Measurements from ENCODE around the gene SPATC1L. TPM values are rescaled to one million over a fixed set of nuclear protein-coding genes. Genes with fewer than 3 reads are reported as not detected.

Gene SPATC1L
- total RNA-seq, 1 donor from 2014 or later: 2.1 TPM

DNA sequence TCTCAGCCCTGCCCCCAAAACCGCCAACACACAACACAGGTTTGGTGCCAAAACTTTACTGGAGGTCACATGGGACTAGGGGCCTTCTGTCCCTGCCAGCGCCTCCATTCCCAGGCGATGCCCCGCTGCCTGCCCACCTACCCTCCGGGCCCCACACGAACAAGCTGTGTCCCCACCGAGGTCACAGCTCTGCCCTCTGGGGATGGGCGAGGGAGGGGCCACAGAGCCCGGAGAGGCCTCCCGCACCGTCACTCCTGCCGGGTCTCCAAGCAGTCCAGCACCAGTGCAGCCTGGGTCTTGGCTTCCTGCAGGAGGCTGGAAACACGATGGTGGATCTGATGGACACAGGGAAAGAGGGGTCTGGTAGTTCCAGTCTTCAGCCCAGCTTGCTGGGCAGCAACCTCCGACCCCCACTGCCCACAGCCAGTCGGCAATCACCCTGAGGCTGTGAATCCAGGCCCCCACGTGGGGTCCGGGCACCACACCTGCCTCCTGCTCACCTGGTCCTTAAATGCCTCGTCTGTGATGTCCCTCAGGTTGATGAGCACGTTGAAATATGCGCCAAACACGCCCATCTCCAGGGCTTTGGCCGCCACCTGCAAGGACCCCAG, 47.4 kb downstream of the SPATC1L start:
- DNase-seq (ENCODE audit: low read depth in 2 of 2): no peak

DNA sequence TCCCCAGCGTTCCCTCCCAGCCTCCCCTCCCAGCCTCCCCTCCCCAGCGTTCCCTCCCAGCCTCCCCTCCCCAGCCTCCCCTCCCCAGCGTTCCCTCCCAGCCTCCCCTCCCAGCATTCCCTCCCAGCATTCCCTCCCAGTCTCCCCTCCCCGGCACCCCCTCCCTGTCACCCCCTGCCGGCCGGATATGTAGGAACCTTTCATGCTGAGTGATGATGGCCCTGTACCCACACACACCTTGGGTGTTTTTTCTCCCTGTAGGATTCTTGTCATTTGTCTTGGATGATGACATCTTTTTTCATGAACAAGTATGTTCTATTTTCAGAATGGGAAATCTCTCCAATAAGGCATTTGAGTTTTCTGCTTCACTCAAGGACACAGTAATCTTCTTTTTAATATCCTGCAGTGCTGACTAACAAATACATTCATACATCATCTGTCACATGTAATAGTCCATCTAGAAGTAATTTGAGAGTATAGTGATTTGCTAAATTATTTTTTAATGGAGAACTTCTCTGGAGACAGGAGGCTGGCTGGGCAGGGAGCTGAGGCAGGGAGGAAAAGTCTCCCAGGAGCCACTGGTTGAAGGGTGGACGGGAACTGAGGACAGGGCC, 48.4 kb downstream of the SPATC1L start:
- no peak for DNase-seq (ENCODE audit: low read depth in 2 of 2)

DNA sequence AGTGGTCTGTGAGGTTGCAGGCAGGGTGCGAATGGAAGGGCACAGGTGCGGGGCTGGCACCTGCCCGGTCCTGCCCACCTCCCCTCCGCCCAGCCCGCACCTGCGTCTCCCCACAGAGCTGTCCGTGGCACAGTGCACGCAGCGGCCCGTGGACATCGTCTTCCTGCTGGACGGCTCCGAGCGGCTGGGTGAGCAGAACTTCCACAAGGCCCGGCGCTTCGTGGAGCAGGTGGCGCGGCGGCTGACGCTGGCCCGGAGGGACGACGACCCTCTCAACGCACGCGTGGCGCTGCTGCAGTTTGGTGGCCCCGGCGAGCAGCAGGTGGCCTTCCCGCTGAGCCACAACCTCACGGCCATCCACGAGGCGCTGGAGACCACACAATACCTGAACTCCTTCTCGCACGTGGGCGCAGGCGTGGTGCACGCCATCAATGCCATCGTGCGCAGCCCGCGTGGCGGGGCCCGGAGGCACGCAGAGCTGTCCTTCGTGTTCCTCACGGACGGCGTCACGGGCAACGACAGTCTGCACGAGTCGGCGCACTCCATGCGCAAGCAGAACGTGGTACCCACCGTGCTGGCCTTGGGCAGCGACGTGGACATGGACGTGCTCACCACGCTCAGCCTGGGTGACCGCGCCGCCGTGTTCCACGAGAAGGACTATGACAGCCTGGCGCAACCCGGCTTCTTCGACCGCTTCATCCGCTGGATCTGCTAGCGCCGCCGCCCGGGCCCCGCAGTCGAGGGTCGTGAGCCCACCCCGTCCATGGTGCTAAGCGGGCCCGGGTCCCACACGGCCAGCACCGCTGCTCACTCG, 52.2 kb downstream of the SPATC1L start:
- DNase-seq (ENCODE audit: low read depth in 2 of 2): no peak

GRCh38 chr21:46131588-46131837, 52.7 kb downstream of the SPATC1L start:
- no peak for DNase-seq (ENCODE audit: low read depth in 2 of 2)

- no peak for DNase-seq (ENCODE audit: low read depth in 2 of 2)
Measured at GRCh38 chr21:46130831-46131587, 53.2 kb downstream of the SPATC1L start.

GRCh38 chr21:46129846-46130651, 54.2 kb downstream of the SPATC1L start:
- DNase-seq (ENCODE audit: low read depth in 2 of 2): no peak

DNA sequence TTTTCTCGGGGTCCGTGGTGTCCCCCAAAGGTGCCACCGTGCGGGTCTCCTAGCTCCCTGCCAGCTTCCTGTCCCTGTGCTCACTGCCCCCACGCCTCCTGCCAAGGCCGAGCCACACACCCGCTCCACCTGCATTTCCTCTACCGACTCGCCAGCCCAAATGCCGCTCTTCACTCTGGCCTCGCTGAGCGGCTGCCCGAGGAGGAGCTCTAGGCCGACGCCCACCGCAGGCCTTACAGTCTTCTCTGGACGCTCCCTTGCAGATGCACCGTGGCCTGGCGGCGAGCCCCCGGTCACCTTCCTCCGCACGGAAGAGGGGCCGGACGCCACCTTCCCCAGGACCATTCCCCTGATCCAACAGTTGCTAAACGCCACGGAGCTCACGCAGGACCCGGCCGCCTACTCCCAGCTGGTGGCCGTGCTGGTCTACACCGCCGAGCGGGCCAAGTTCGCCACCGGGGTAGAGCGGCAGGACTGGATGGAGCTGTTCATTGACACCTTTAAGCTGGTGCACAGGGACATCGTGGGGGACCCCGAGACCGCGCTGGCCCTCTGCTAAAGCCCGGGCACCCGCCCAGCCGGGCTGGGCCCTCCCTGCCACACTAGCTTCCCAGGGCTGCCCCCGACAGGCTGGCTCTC, 55.2 kb downstream of the SPATC1L start:
- DNase-seq (ENCODE audit: low read depth in 2 of 2): no peak

- DNase-seq (ENCODE audit: low read depth in 2 of 2): no peak
Measured at GRCh38 chr21:46128106-46128932, 55.9 kb downstream of the SPATC1L start.

DNA sequence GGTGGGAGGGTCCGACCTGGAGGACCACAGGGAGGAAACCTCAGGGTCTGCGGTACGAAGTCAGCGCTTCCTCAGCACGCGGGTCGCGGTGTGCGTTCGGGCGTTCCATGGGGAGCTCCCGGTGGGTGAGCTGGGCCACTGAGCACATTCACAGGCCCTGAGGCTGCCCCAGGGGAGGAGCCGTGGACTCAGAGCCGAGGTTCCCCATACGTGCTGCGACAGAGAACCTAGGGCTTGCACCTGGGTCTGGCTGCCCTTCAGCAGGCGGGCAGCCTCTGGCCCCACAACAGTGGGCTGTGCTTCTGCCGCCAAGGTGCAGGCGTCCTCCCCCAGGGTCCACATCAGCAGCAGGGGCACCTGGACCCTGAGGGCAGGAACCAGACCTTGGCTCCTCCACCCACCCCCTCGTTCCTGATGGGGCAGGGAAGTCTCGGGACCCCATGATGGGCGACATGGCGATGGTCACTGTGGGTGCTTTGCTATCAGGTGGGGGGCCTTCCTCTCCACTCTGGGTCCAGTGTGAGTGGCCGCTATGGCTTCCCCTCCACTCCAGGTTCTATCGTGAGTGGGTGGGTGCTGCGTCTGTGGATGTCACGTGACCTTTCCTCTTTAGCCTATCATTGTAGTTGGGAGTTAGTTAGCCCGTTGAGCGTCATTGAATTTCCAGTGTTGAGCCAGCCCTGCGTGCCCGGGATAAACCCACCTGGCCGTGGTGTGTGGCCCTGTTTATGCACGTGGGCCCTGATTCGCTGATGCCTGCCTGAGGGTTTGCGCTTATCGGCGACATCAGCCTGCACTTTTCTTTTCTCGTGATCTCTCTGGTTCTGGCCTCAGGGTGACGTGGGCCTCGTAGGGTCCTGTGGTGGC, 56.8 kb downstream of the SPATC1L start:
- DNase-seq (ENCODE audit: low read depth in 2 of 2): no peak

DNA sequence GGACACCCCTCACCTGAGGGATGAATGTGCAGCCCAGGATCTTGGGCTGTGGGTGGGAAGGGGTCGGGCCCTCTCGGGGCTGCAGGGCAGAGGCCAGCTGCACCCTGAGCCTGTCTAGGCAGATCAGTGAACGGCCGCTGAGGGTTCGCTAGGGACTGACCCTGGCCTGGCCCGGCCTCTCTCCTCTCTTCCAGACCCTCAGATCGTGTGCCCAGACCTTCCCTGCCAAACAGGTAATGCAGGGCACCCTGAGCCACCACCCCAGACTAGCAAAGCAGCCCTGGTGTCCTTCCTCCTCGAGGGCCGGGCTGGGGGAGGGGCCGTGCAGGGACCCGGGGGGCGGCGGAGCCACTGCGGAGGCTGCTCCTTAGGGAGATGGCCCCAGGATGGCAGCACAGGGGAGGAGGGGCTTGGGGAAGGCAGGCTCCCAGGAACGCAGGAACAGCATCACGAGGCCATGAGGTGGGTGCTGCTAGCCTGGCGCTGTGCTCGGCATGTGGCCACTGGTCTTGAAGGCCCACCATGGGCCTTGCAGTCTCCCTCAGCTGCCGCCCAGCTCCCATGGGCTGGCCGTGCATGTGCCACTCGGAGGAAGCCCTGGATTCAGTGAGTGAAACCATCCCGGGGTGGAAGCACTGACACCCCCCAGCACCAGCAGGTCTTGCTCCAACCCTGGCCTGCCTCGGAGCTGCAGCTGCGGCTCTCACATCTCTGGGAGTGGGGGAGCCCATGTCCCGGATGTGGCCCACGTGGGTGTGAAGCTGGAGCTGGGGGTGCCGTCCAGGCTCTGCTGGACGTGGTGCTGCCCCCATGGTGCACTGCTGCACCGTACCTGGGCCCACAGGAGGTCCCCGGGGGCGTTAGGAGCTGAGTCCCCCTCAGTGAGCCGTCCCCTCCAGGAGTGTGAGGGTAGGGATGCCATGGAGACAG, 57.7 kb downstream of the SPATC1L start:
- no peak for DNase-seq (ENCODE audit: low read depth in 2 of 2)

DNA sequence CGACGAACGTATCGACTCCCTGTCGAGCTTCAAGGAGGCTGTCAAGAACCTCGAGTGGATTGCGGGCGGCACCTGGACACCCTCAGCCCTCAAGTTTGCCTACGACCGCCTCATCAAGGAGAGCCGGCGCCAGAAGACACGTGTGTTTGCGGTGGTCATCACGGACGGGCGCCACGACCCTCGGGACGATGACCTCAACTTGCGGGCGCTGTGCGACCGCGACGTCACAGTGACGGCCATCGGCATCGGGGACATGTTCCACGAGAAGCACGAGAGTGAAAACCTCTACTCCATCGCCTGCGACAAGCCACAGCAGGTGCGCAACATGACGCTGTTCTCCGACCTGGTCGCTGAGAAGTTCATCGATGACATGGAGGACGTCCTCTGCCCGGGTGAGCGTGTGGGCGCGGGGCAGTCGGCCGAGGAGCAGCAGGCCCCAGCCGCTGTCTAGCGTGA, 58.4 kb downstream of the SPATC1L start:
- DNase-seq (ENCODE audit: low read depth in 2 of 2): no peak

DNA sequence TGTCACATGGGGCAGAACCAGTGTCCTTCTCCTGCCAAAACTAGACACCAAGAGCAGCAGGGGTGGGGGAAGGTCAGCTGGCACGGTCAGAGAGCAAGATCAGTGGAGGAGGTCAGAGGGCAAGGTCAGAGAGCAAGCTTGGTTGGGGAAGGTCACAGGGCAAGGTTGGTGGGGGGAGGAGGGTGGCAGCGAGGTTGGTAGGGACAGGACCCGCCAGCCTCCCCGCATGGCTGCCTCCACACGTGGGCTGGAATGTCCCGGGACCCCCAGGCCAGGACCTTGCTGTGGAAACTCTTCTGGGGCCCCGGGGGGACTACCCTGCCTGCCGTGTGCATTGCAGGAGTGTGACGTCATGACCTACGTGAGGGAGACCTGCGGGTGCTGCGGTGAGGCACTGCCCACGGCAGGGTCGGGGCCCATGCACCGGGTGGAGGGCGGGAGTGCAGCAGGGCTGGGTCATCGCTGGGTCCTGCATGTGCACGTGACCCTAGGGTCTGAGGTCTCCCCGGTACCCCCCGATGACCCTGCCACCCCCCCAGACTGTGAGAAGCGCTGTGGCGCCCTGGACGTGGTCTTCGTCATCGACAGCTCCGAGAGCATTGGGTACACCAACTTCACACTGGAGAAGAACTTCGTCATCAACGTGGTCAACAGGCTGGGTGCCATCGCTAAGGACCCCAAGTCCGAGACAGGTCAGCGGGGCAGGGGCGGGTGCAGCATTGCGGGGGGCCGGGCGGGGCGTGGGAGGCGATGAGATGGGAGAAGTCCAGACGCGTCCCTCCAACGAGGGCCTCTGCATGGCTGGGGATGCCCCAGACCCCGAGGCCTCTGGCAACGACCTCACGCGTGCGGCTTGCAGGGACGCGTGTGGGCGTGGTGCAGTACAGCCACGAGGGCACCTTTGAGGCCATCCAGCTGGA, 59.1 kb downstream of the SPATC1L start:
- no peak for DNase-seq (ENCODE audit: low read depth in 2 of 2)

- DNase-seq (ENCODE audit: low read depth in 2 of 2): no peak
Measured at GRCh38 chr21:46124083-46124925, 60.0 kb downstream of the SPATC1L start.

GRCh38 chr21:46122758-46123683, 61.2 kb downstream of the SPATC1L start:
- no peak for DNase-seq (ENCODE audit: low read depth in 2 of 2)

- no peak for DNase-seq (ENCODE audit: low read depth in 2 of 2)
Measured at GRCh38 chr21:46122237-46122671, 62.0 kb downstream of the SPATC1L start.

Measured in dermis microvascular lymphatic vessel endothelial cell (primary cell).